OCI-LY3 (cell line): ENCODE data around the gene LCE2C.
"Not testable (repeated sequence)": the region's sequence is repeated elsewhere in the genome, so short reads cannot be mapped to it uniquely, and the experiment has no call there.

ENCODE experiments used
- H2AFZ ChIP-seq: fragments of 200-600, 300-600 bp; shearing (Covaris generic); 2 replicates; pipeline ENCODE4 v1.6.0; 2014; ENCODE audit warnings: antibody characterized with exemption, low read depth, low read length
- H3K27ac ChIP-seq: fragments of 200-600, 300-600 bp; sonication (generic); 2 replicates; pipeline ENCODE4 v1.5.1; 2014; ENCODE audit warnings: mild to moderate bottlenecking, low read length, moderate library complexity, mixed read lengths
- H3K27me3 ChIP-seq: fragments of 200-600, 300-600 bp; sonication (generic); 2 replicates; pipeline ENCODE4 v1.6.1; 2014; ENCODE audit warnings: low read depth, low read length, mixed read lengths
- H3K36me3 ChIP-seq: fragments of 200-600, 300-600 bp; sonication (generic); replicated peaks from 2 replicates; pipeline ENCODE3; 2014; ENCODE audit warnings: low read depth, low read length, mixed read lengths
- H3K4me1 ChIP-seq: fragments of 300-600, 200-600 bp; sonication (generic); 2 replicates; pipeline ENCODE4 v1.6.1; 2014; ENCODE audit warnings: low read length, mixed read lengths
- H3K4me2 ChIP-seq: fragments of 200-600, 300-600 bp; sonication (generic); 2 replicates; pipeline ENCODE4 v1.6.1; 2014; ENCODE audit warnings: low read length, mixed read lengths
- H3K4me3 ChIP-seq: fragments of 300-600, 200-600 bp; sonication (generic); 2 replicates; pipeline ENCODE4 v1.5.1; 2014; ENCODE audit warnings: antibody characterized with exemption, mild to moderate bottlenecking, low read length, moderate library complexity
- H3K79me2 ChIP-seq: fragments of 300-600, 200-600 bp; shearing (Covaris generic); 2 replicates; pipeline ENCODE4 v1.6.1; 2014; ENCODE audit warnings: mild to moderate bottlenecking, low read length, mixed read lengths
- H3K9ac ChIP-seq: fragments of 300-600, 200-600 bp; shearing (Covaris generic); 2 replicates; pipeline ENCODE4 v1.6.0; 2014; ENCODE audit warnings: mild to moderate bottlenecking, low read length, moderate library complexity
- H3K9me3 ChIP-seq: fragments of 200-600, 300-600 bp; shearing (Covaris generic); 2 replicates; pipeline ENCODE4 v1.6.1; 2014; ENCODE audit warnings: low read length, mixed read lengths; ENCODE audit not compliant: insufficient read depth
- H4K20me1 ChIP-seq: fragments of 200-600, 300-600 bp; sonication (generic); 2 replicates; pipeline ENCODE4 v1.6.1; 2016; ENCODE audit warnings: low read length, mixed read lengths; ENCODE audit not compliant: insufficient read depth
- EZH2phosphoT487 ChIP-seq: fragments of 200-600 bp; shearing (Covaris generic); IDR thresholded peaks from 2 replicates; pipeline ENCODE4 v1.6.1; 2018; ENCODE audit warnings: antibody characterized with exemption, mixed run types, low read depth
- TF ChIP-seq, protein P1 (sequence below): fragments of 200-600, 300-600 bp; sonication (generic); IDR thresholded peaks from 2 replicates; pipeline ENCODE4 v1.5.1; 2014; ENCODE audit warnings: antibody characterized with exemption, low read length, low read depth

The LCE2C gene, protein sequence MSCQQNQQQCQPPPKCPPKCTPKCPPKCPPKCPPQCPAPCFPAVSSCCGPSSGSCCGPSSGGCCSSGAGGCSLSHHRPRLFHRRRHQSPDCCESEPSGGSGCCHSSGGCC

DNA sequence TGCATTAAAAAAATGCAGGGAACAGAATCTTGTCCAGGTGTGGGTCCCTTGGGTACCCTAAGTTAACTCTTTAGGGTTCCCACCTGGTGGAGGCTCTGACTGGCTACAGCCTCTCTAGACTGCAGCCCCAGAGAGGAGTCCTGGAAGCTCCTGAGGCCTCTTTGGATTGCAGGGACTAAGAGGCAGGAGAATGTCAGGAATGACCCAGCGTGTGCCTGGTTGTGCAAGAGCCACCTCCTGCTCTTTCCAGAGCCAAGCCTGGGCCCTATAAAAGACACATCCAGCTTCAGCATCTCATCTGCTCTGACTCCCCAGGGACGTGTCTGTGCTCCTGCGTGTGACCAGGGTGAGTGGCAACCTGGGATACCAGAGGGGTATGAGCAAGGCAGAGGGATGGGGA is at the start of gene LCE2C:
Gene LCE2C (plus strand): TSS at position 297 of the 400 bp plus-strand sequence. CDS start 737 bp downstream, outside the sequence.
- H3K9ac ChIP-seq, H4K20me1 ChIP-seq, H3K4me2 ChIP-seq, H3K27ac ChIP-seq, H3K79me2 ChIP-seq, H3K4me1 ChIP-seq, H3K4me3 ChIP-seq, H3K9me3 ChIP-seq, H3K36me3 ChIP-seq, H2AFZ ChIP-seq: not testable (repeated sequence)
- H3K27me3 ChIP-seq = peaks cover 44% of the 10 kb centered on the region

DNA sequence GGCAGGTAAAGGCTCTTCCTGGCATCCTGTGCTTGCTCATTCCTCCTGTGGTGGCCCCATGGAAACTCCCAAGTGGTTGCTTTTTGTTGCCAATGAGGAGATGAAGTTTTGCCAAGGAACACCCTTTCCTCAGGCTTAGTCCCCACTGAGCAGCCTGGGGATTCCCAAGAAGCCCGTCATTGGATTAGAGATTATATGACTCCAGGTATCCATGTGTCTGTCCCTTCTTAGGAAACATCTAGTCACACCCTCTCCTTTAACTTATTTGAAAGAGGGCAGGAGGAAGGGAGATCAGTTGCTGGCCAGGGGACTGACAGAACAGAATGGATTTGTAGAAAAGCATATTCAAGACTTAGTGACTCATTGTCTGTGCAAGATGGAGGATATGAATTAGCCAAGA is 48.3 kb upstream of the LCE2C start:
- Histone ChIP-seq H3K79me2 (no peaks in the 10 kb centered on the region), H3K4me1 (no peaks in the 10 kb centered on the region), H4K20me1 (no peaks in the 10 kb centered on the region), H3K27ac (no peak overlapping the region), H3K4me2 (no peak overlapping the region), H3K4me3 (no peak overlapping the region), H3K36me3 (no peaks in the 10 kb centered on the region), H3K9ac (no peak overlapping the region), H3K9me3 (no peaks in the 10 kb centered on the region), H2AFZ (no peak overlapping the region), H3K27me3 (peaks cover 3% of the 10 kb centered on the region; the same call in 1 of the 2 replicates)
- no peak for TF ChIP-seq EZH2phosphoT487
- TF ChIP-seq, protein P1, sequence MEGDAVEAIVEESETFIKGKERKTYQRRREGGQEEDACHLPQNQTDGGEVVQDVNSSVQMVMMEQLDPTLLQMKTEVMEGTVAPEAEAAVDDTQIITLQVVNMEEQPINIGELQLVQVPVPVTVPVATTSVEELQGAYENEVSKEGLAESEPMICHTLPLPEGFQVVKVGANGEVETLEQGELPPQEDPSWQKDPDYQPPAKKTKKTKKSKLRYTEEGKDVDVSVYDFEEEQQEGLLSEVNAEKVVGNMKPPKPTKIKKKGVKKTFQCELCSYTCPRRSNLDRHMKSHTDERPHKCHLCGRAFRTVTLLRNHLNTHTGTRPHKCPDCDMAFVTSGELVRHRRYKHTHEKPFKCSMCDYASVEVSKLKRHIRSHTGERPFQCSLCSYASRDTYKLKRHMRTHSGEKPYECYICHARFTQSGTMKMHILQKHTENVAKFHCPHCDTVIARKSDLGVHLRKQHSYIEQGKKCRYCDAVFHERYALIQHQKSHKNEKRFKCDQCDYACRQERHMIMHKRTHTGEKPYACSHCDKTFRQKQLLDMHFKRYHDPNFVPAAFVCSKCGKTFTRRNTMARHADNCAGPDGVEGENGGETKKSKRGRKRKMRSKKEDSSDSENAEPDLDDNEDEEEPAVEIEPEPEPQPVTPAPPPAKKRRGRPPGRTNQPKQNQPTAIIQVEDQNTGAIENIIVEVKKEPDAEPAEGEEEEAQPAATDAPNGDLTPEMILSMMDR = no peak

DNA sequence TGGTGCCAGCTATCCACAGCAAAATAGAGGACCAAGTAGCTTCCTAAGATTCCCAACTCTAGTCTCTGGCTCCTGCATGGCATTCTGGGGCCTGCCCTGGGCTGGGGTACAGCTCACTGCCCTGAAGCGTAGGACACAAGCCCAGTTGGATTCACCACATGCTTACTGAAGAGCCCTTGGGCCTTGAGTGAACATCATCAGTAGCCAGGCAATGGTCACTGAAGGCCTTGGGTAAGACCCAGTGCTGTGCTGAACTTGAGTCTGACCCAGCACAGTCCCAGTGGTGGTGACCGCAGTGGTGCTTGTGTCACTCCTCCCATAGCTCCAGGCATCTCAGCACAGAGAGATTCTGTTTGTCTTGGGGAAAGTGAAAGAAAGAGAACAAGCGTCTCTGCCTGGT is 44.5 kb upstream of the LCE2C start:
- Histone ChIP-seq H3K27me3 (peaks cover 7% of the 10 kb centered on the region; the same call in 1 of the 2 replicates), H3K4me2 (no peak overlapping the region), H3K36me3 (no peaks in the 10 kb centered on the region), H3K9me3 (no peaks in the 10 kb centered on the region), H3K79me2 (no peaks in the 10 kb centered on the region), H2AFZ (no peak overlapping the region), H3K27ac (no peak overlapping the region), H3K4me1 (no peaks in the 10 kb centered on the region), H3K9ac (no peak overlapping the region), H3K4me3 (no peak overlapping the region), H4K20me1 (no peaks in the 10 kb centered on the region)
- TF ChIP-seq, protein P1 = no peak
- no peak for TF ChIP-seq EZH2phosphoT487

DNA sequence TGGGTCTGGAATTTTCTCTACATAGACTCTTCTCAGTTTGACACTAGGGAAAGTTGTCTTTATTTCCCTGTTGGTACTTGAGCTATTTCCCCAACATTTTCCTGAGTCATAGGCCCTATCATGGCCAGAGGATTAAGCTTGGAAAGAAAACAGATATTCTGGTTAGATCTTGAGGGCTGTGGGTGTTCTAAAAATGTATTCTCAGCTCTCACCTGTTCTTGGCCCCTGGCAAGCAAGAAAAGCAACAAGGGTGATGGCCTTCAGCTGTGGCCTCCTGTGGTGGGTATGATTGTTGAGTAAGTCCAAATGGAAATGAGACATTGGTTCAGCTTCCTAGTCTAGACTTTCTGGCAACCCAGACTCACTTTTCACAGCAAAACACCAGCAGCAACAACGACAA is 34.7 kb upstream of the LCE2C start:
- Histone ChIP-seq H2AFZ (no peak overlapping the region), H3K4me2 (no peak overlapping the region), H3K79me2 (no peaks in the 10 kb centered on the region)

More for the DNA sequence above, 34.7 kb upstream of the LCE2C start:
- Histone ChIP-seq H3K9me3 (no peaks in the 10 kb centered on the region), H3K4me1 (no peaks in the 10 kb centered on the region), H3K27me3 (peaks cover 12% of the 10 kb centered on the region), H3K4me3 (no peak overlapping the region), H3K27ac (no peak overlapping the region), H3K36me3 (no peaks in the 10 kb centered on the region), H3K9ac (no peak overlapping the region), H4K20me1 (no peaks in the 10 kb centered on the region; the same call in 1 of the 2 replicates)
- TF ChIP-seq, protein P1 = no peak
- TF ChIP-seq EZH2phosphoT487 = no peak
